Mammary epithelial cell (primary cell): ENCODE measurements around the gene TAB2.

Experiments used
- EZH2 ChIP-seq: IDR thresholded peaks from 2 replicates; pipeline ENCODE4 v1.6.1; 2012; ENCODE audit warnings: low read length, inconsistent platforms, borderline replicate concordance
- TF ChIP-seq, protein P1 (sequence below), 2 donors: IDR thresholded peaks in 1 of 2; conservative IDR thresholded peaks in 1 of 2; 2 replicates each; pipeline ENCODE4 v1.5.1; 2011 to 2012; ENCODE audit warnings: inconsistent platforms in 2 of 2, low read length in 2 of 2, mild to moderate bottlenecking in 2 of 2, control low read depth in 1 of 2, low read depth in 1 of 2; ENCODE audit not compliant: insufficient read depth in 1 of 2; ENCODE audit errors: extremely low read depth in 1 of 2

DNA sequence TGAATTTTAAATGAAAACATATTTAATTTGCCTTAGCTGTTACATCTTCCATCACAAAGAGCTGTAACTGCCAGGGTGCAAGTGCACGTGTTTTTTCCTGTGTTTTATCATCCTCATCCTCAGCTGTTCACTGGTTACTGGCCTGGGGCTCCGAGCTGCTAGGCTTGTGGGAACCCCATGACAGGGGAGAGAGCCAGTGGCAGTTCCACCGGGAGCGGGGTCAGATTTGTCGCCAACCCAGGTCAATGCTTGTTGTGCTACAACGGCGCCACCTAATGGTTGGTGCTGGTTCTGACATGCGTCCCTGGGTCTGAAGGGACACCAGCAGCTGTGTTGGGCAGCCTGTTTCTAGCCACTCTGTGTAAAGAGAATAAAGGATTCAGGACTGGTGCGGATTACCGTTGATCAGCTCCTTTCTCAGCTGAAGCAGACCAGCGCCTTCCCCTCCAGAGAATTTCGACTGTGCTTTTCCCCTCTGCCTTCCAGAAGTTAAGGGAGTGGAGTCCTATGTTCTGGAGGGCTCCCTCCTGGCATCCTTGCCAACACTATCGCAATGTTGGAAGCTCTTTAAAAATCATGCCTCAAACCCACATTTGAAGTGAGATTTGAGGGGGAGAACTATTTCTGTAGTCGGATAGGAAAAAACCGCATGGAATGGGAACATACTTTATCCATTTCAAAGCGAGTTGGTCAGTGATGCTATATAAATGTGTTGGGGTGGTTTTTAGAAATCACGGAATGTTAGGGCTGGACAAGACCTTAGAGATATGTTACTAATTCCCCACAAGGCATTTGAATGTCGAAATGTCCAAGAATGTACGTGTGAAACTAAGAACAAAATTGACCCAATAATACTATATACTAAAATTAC, 114.6 kb downstream of the TAB2 start:
- TF ChIP-seq, protein P1, sequence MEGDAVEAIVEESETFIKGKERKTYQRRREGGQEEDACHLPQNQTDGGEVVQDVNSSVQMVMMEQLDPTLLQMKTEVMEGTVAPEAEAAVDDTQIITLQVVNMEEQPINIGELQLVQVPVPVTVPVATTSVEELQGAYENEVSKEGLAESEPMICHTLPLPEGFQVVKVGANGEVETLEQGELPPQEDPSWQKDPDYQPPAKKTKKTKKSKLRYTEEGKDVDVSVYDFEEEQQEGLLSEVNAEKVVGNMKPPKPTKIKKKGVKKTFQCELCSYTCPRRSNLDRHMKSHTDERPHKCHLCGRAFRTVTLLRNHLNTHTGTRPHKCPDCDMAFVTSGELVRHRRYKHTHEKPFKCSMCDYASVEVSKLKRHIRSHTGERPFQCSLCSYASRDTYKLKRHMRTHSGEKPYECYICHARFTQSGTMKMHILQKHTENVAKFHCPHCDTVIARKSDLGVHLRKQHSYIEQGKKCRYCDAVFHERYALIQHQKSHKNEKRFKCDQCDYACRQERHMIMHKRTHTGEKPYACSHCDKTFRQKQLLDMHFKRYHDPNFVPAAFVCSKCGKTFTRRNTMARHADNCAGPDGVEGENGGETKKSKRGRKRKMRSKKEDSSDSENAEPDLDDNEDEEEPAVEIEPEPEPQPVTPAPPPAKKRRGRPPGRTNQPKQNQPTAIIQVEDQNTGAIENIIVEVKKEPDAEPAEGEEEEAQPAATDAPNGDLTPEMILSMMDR (conservative IDR thresholded peaks at IDR 0.05 in 1 of 2, IDR thresholded peaks at IDR 0.05 in 1 of 2; ENCODE audit: extremely low read depth in 1 of 2, insufficient read depth in 1 of 2, low read depth in 1 of 2, low read length in 2 of 2), result peak; percentile 82 to 89
- no peak for TF ChIP-seq EZH2
